Measurements from ENCODE around the gene TRIM33.
"Not testable (repeated sequence)": the region's sequence is repeated elsewhere in the genome, so short reads cannot be mapped to it uniquely, and the experiment has no call there.

TRIM33 gene

GRCh38 chr1:114510274-114511031, 550 bp downstream of the TRIM33 start:
- no peak for DNase-seq (ENCODE audit: low read depth)

GRCh38 chr1:114509596-114510273, 1.3 kb downstream of the TRIM33 start:
- no peak for DNase-seq (ENCODE audit: low read depth)

DNA sequence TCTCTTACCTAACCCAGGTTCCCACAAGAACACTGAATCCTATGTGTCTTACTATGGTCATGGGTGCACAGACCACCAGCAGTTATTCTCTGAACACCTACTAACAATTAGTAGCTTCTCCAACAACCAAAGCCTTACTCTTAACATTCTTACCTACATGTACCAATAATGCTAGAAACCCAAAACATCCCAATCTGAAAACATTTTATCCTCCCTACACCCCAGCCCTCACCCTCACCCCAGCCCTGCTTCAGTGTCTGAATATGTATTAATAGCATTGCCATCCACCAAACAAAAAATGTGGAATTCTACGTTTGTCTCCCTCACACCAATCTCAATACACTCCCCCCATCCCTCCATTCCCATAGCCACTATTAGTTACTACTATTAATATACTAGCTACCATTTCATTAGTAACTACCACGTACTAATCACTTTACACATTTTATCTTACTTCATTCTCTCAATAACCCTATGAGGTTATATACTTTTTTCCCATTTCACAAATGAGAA, 2.6 kb downstream of the TRIM33 start:
- no peak for DNase-seq (ENCODE audit: low read depth)

DNA sequence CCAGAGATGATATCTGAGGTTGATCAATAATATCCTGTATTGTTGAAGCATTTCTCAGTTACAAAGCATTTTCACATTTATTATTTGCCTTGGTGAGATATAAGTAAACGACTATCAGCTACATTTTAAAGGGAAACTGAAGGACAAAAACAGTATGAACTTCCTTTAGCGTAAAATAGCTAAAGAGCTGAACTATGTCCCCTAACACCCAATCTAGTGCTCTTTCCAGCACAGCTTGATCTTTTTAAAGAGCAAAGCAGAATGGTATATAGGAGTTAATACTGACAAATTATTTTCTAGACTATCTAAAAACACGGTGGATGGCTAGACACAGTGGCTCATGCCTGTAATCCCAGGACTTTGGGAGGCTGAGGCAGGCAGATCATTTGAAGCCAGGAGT, 3.5 kb downstream of the TRIM33 start:
- DNase-seq (ENCODE audit: low read depth) = no peak

DNA sequence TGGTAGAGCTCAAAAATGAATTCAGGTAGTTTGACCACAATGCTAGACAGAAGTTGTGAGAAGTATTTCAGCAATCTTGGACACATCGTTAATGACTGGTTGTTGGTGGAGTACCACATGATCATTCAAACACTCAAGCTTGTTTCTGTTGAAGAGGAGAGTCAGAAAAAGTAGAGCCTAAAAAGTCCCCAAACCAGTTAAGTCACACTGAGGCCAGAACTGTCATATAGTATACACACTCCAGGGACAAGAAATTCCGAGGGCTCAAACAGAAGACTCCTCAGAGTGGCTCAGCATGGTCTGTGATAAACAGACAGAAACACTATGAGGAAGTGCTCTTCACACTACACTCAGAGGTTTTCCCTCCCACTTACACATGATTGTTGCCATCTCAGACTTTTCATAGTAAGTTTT, 5.8 kb downstream of the TRIM33 start:
- no peak for DNase-seq (ENCODE audit: low read depth)

DNA sequence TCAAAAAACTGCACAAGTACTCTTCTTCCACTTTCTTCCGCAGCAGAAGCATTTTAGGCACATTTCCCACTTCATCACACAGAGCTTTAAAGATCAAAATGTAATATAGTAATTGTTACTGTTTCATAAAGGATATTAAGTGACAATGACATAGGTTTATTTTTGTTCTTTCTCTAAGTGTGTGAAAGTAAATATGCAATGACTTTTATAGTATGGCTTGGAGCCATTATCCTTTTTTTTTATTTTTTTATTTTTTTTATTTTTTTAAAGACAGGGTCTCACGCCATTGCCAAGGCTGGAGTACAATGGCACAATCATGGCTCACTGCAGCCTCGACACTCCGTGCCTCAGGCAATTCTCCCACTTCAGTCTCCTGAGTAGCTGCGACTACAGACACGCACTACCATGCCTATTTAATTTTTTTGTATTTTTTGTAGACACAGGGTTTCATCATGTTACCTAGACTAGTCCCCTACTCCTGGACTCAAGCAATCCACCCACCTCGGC, 7.0 kb downstream of the TRIM33 start:
- no peak for DNase-seq (ENCODE audit: low read depth)

GRCh38 chr1:114502080-114502479, 8.9 kb downstream of the TRIM33 start:
- DNase-seq (ENCODE audit: low read depth) = no peak

DNA sequence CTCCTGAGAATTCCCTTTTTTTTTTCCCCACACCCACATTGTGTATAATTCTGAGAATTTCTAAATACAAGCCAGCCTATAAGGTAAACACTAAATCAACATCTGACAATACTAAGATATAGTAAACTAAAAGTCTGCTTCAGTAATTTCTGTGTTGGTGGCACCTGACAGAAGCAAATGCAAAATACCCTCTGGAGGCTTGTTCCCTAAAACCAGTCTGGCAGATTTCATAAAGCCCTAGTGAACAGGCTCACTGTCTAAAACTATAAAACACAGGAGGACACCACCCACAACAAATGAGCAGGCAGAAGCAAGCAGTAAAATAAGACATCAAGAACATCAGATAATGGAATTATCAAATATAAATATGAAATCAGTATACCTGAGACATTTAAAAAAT, 11.5 kb downstream of the TRIM33 start:
- no peak for DNase-seq (ENCODE audit: low read depth)

GRCh38 chr1:114496089-114496488, 14.9 kb downstream of the TRIM33 start:
- no peak for DNase-seq (ENCODE audit: low read depth)

- DNase-seq (ENCODE audit: low read depth) = no peak
These were observed 15.5 kb downstream of the TRIM33 start for GRCh38 chr1:114495486-114495885.

- DNase-seq (ENCODE audit: low read depth) = no peak
These were observed 18.0 kb downstream of the TRIM33 start for GRCh38 chr1:114492978-114493377.

DNA sequence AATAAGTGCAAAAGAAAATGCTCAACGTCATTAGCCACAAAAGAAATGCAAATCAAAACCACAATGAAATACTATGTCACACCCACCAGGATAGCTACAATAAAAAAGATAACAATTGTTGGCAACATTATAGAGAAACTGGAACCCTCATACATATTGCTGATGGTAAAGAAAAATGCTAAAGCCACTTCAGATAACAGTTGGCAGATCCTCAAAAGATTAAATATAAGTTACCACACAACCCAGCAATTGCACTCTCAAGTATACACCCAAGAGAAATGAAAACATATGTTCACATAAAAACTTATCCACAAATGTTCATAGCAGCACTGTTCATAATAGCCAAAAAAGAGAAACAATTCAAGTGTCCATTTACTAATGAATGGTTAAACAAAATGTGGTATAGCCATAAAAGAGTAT, 20.7 kb downstream of the TRIM33 start:
- no peak for DNase-seq (ENCODE audit: low read depth)

- no peak for DNase-seq (ENCODE audit: low read depth)
These were observed 22.3 kb downstream of the TRIM33 start for GRCh38 chr1:114488739-114489138.

DNA sequence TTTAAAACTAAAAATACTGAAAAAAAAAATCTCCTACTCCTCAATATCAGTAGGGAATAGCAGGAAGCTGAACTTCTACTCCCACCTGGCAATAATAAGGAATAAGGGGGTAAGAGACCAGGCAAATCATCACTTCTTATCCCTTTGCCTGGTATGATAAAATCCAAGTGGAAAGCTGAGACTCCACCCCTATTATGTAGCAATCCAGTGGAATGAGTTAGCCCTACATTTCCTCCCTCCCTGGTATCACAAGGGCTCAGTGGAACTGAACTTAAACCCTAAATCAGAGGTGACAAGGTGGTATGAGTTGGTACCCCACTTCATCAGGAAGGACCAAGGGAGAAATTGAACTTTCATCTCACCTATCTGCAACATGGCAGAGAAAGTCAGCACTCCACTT, 25.7 kb downstream of the TRIM33 start:
- DNase-seq (ENCODE audit: low read depth) = no peak

DNA sequence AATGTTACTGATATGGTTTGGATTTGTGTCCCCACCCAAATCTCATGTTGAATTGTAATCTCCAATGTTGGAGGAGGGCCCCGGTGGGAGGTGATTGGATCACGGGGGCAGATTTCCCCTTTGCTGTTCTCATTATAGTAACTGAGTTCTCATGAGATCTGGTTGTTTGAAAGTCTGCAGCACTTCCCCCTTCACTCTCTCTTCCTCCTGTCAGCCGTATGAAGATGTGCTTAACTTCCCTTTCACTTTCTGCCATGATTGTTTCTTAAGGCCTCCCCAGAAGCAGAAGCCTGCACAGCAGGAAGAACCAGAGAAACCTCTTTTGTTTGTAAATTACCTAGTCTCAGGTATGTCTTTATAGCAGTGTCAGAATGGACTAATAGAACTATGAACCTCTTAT, 28.4 kb downstream of the TRIM33 start:
- no peak for DNase-seq (ENCODE audit: low read depth)

- DNase-seq (ENCODE audit: low read depth) = not testable (repeated sequence)
These were observed 31.4 kb downstream of the TRIM33 start for GRCh38 chr1:114479636-114480035.

DNA sequence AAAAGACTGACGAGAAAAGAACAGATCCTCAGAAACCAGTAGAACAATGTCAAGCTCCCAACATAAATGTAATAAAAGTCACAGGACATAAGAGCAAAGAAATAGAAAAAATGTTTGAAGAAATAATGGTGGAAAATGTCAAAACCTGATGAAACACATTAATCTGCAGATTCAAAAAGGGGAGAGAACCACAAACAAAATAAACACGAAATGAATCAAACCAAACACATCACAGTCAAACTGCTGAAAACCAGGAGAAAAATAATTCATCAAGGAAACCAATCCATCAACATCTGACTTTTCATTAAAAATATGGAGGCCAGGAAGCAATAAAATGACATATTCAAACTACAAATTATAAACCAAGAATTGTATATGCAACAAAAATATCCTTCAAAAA, 31.9 kb downstream of the TRIM33 start:
- no peak for DNase-seq (ENCODE audit: low read depth)

GRCh38 chr1:114473796-114474195, 37.2 kb downstream of the TRIM33 start:
- no peak for DNase-seq (ENCODE audit: low read depth)

GRCh38 chr1:114472408-114472807, 38.6 kb downstream of the TRIM33 start:
- no peak for DNase-seq (ENCODE audit: low read depth)

DNA sequence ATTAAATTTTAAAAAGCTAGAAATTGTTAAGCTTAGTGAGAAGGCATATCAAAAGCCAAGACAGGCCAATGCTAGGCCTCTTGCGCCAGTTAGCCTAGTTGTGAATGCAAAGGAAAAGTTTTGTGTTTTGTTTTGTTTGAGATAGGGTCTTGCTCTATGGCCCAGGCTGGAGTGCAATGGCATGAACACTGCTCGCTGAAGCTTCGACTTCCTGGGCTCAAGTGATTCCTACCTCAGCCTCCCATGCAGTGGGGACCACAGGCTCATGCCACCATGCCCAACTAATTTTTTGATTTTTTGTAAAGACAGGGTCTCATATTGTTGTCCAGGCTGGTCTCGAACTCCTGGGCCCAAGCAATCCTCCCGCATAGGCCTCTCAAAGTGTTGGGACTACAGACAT, 40.3 kb downstream of the TRIM33 start:
- DNase-seq (ENCODE audit: low read depth) = no peak

- no peak for DNase-seq (ENCODE audit: low read depth)
These were observed 42.1 kb downstream of the TRIM33 start for GRCh38 chr1:114468710-114469468.

DNA sequence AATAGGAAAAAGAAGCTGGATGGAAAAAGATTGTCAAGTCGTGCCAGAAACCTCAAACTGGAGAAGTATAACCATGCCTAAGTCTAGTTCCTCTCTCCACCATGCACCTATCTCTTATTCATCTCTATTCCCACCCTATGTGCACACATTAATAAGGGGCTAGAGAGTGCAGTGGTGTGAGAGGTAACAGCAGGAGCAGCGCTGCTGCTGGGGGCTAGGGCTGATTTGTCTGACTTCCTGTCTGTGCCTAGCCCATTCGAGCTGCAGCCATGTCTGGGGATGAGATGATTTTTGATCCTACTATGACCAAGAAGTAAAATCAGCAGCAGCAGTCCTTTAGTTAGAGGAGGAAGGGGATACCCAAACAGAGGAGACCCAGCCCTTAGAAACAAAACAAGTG, 43.0 kb downstream of the TRIM33 start:
- DNase-seq (ENCODE audit: low read depth) = no peak

- no peak for DNase-seq (ENCODE audit: low read depth)
These were observed 43.5 kb downstream of the TRIM33 start for GRCh38 chr1:114467491-114467890.

Data from activated T-cell treated with anti-CD3 and anti-CD28 coated beads for 48 hours (primary cell).